Skeletal muscle satellite cell (primary cell): ENCODE measurements around the gene TUBB1.

Source experiments
- H3K27me3 ChIP-seq: 2 replicates; pipeline ENCODE4 v1.7.0; 2013; ENCODE audit warnings: low read length; ENCODE audit not compliant: control insufficient read depth, insufficient read depth
- H3K36me3 ChIP-seq: 2 replicates; pipeline ENCODE4 v1.7.0; 2013; ENCODE audit warnings: mild to moderate bottlenecking, control low read depth, low read length; ENCODE audit not compliant: insufficient read depth
- H3K4me1 ChIP-seq: 2 replicates; pipeline ENCODE4 v1.7.0; 2013; ENCODE audit warnings: low read length; ENCODE audit not compliant: control insufficient read depth, insufficient read depth
- H3K4me2 ChIP-seq: 2 replicates; pipeline ENCODE4 v1.7.0; 2013; ENCODE audit warnings: mild to moderate bottlenecking, low read length
- H3K4me3 ChIP-seq: 2 replicates; pipeline ENCODE4 v1.7.0; 2013; ENCODE audit warnings: low read length
- H3K9ac ChIP-seq: 2 replicates; pipeline ENCODE4 v1.7.0; 2013; ENCODE audit warnings: mild to moderate bottlenecking, low read depth, low read length, moderate library complexity
- H3K9me3 ChIP-seq: replicated peaks from 2 replicates; pipeline ENCODE4 v1.7.0; 2013; ENCODE audit warnings: mild to moderate bottlenecking, control low read depth, low read length

TUBB1 gene

DNA sequence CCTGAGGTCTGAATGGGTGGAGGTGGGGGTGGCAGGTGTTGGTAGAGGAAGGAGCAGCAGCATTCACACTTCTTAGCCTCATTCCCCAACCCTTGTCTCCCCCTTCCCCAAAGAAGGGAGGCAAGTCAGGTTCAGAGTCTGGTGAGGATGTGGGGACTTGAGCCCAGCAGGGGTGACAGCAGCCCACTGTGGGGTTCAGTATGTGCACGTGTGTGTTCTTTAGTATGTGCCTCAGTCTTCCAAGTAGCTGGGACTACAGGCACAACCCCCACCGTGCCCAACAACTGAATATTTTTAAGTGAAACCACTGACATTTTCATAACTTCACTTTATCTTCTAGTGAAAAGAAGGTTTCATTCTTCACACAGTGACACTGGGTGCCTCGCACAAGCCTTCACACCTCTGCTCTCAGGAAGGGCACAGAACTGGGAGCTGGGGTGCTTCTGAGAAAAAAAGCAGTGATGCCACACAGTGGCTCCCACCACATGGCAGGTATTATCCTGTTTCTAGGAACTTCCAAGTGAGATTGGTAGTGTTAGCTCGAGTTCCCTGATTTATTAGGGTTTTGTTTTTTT is 56.8 kb downstream of the TUBB1 start:
- Histone ChIP-seq H3K9me3 (no peaks in the 10 kb centered on the region), H3K4me1 (no peaks in the 10 kb centered on the region), H3K27me3 (peaks cover 52% of the 10 kb centered on the region), H3K36me3 (no peaks in the 10 kb centered on the region), H3K4me3 (no peak overlapping the region), H3K4me2 (no peak overlapping the region), H3K9ac (no peak overlapping the region)
